Ishikawa (cell line): ENCODE results near the gene RAD51B.

Experiments used
- CREB1 ChIP-seq: IDR thresholded peaks from 2 replicates; pipeline ENCODE4 v1.6.1; 2012; ENCODE audit warnings: low read depth
- EP300 ChIP-seq: IDR thresholded peaks from 2 replicates; pipeline ENCODE4 v1.6.1; 2012; ENCODE audit warnings: borderline replicate concordance
- FOXM1 ChIP-seq: IDR thresholded peaks from 2 replicates; pipeline ENCODE4 v1.6.1; 2012; ENCODE audit warnings: low read depth, borderline replicate concordance
- RAD21 ChIP-seq: IDR thresholded peaks from 2 replicates; pipeline ENCODE4 v1.6.1; 2012; ENCODE audit warnings: low read depth
- TAF1 ChIP-seq: IDR thresholded peaks from 2 replicates; pipeline ENCODE4 v1.6.1; 2012; ENCODE audit warnings: low read depth, mild to moderate bottlenecking
- TCF12 ChIP-seq: IDR thresholded peaks from 2 replicates; pipeline ENCODE4 v1.6.1; 2012; ENCODE audit warnings: low read depth
- YY1 ChIP-seq: IDR thresholded peaks from 2 replicates; pipeline ENCODE4 v1.6.1; 2012; ENCODE audit warnings: low read depth
- ZBTB7A ChIP-seq: IDR thresholded peaks from 2 replicates; pipeline ENCODE4 v1.6.1; 2012; ENCODE audit warnings: low read depth
- TF ChIP-seq, protein P1 (sequence below): IDR thresholded peaks from 2 replicates; pipeline ENCODE4 v1.6.1; 2012

DNA sequence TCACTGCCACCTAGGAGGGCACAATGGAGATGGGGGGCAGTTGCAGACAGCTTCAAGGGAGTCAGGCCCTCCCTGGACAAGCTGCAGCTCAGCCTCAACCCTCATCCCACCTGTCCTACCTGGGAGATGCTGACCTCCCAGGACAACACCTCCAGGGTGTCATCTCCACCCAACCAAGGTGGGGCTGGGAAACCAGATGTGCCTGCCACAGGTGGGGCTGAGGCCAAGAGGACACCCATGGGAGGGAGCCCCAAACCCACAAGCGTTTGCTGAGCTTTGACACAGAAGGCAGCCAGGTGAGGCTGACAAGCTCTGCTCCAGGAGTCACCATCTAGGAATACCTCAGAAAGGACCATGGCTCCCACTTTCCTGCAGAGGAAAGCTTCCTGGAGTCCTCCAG lies 941.8 kb downstream of the RAD51B start:
- TF ChIP-seq TCF12 (no peak), RAD21 (no peak), FOXM1 (no peak), YY1 (no peak), ZBTB7A (no peak), TAF1 (no peak), EP300 (no peak), CREB1 (no peak)
- TF ChIP-seq, protein P1, sequence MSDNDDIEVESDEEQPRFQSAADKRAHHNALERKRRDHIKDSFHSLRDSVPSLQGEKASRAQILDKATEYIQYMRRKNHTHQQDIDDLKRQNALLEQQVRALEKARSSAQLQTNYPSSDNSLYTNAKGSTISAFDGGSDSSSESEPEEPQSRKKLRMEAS, result no peak
